Astrocyte (in vitro differentiated cells and primary cell): Measurements from ENCODE around the gene HOXA7. TPM values are rescaled to one million over a fixed set of nuclear protein-coding genes. Genes with fewer than 3 reads are reported as not detected.

Source experiments
- DNase-seq: peaks from one replicate; pipeline ENCODE4 v3.0.0-alpha.2; 2010; ENCODE audit warnings: low read depth
- FAIRE-seq: peaks from 2 replicates; lab custom pipeline; 2011; peaks lifted over from hg19 to GRCh38; lab: Jason Lieb, UNC
- H2AFZ ChIP-seq: 2 replicates; pipeline ENCODE4 v1.6.0; 2012; ENCODE audit warnings: low read depth, low read length, inconsistent platforms
- H3K27ac ChIP-seq: 2 replicates; pipeline ENCODE4 v1.5.1; 2011; ENCODE audit warnings: low read depth, low read length, inconsistent platforms
- H3K27me3 ChIP-seq: 2 replicates; pipeline ENCODE4 v1.6.0; 2011; ENCODE audit warnings: low read length, inconsistent platforms; ENCODE audit not compliant: insufficient read depth
- H3K36me3 ChIP-seq: 2 replicates; pipeline ENCODE4 v1.5.1; 2011; ENCODE audit warnings: low read length, inconsistent platforms; ENCODE audit not compliant: insufficient read depth
- H3K4me1 ChIP-seq: 2 replicates; pipeline ENCODE4 v1.5.1; 2011; ENCODE audit warnings: low read length, inconsistent platforms; ENCODE audit not compliant: insufficient read depth
- H3K4me2 ChIP-seq: 2 replicates; pipeline ENCODE4 v1.6.0; 2012; ENCODE audit warnings: low read length, inconsistent platforms
- H3K4me3 ChIP-seq: 2 replicates; pipeline ENCODE4 v1.5.1; 2011; ENCODE audit warnings: low read depth, mild to moderate bottlenecking, low read length, inconsistent platforms; ENCODE audit not compliant: insufficient read depth
- H3K79me2 ChIP-seq: 2 replicates; pipeline ENCODE4 v1.6.0; 2012; ENCODE audit warnings: mild to moderate bottlenecking, low read length, inconsistent platforms; ENCODE audit not compliant: insufficient read depth
- H3K9ac ChIP-seq: 2 replicates; pipeline ENCODE4 v1.6.0; 2012; ENCODE audit warnings: mild to moderate bottlenecking, low read length, inconsistent platforms
- H3K9me3 ChIP-seq: 2 replicates; pipeline ENCODE4 v1.5.1; 2012; ENCODE audit warnings: low read depth, mild to moderate bottlenecking, low read length, inconsistent platforms; ENCODE audit not compliant: insufficient read depth
- H4K20me1 ChIP-seq: 2 replicates; pipeline ENCODE4 v1.6.0; 2012; ENCODE audit warnings: low read length, inconsistent platforms; ENCODE audit not compliant: insufficient read depth
- H3K27ac Mint-ChIP-seq: one replicate; pipeline ENCODE4 v1.8.0; 2021; ENCODE audit warnings: mild to moderate bottlenecking, mixed read lengths; ENCODE audit not compliant: unreplicated experiment
- H3K27me3 Mint-ChIP-seq: one replicate; pipeline ENCODE4 v1.8.0; 2021; ENCODE audit warnings: low read depth, mixed read lengths; ENCODE audit not compliant: unreplicated experiment
- H3K36me3 Mint-ChIP-seq: one replicate; pipeline ENCODE4 v1.8.0; 2021; ENCODE audit warnings: low read depth, mixed read lengths; ENCODE audit not compliant: unreplicated experiment
- H3K4me1 Mint-ChIP-seq: one replicate; pipeline ENCODE4 v1.8.0; 2021; ENCODE audit warnings: low read depth, mixed read lengths; ENCODE audit not compliant: unreplicated experiment
- H3K4me3 Mint-ChIP-seq: one replicate; pipeline ENCODE4 v1.8.0; 2021; ENCODE audit warnings: mild to moderate bottlenecking, moderate library complexity, mixed read lengths; ENCODE audit not compliant: unreplicated experiment
- H3K9me3 Mint-ChIP-seq: one replicate; pipeline ENCODE4 v1.8.0; 2021; ENCODE audit warnings: mild to moderate bottlenecking, mixed read lengths; ENCODE audit not compliant: unreplicated experiment
- EZH2 ChIP-seq: IDR thresholded peaks from 2 replicates; pipeline ENCODE4 v1.6.1; 2012; ENCODE audit warnings: mild to moderate bottlenecking, low read length, inconsistent platforms; ENCODE audit not compliant: insufficient read depth
- total RNA-seq: library from RNA; stranded (reverse); gene quantifications from 2 replicates; pipeline ENCODE4 v1.2.1, GENCODE V29; 2021
- TF ChIP-seq, protein P1 (sequence below): IDR thresholded peaks from 2 replicates; pipeline ENCODE4 v1.5.1; 2011; ENCODE audit warnings: low read depth, mild to moderate bottlenecking, inconsistent platforms, low read length, moderate library complexity; ENCODE audit not compliant: insufficient read depth

HOXA7 gene
- total RNA-seq, 1 donor from 2014 or later = not detected

DNA sequence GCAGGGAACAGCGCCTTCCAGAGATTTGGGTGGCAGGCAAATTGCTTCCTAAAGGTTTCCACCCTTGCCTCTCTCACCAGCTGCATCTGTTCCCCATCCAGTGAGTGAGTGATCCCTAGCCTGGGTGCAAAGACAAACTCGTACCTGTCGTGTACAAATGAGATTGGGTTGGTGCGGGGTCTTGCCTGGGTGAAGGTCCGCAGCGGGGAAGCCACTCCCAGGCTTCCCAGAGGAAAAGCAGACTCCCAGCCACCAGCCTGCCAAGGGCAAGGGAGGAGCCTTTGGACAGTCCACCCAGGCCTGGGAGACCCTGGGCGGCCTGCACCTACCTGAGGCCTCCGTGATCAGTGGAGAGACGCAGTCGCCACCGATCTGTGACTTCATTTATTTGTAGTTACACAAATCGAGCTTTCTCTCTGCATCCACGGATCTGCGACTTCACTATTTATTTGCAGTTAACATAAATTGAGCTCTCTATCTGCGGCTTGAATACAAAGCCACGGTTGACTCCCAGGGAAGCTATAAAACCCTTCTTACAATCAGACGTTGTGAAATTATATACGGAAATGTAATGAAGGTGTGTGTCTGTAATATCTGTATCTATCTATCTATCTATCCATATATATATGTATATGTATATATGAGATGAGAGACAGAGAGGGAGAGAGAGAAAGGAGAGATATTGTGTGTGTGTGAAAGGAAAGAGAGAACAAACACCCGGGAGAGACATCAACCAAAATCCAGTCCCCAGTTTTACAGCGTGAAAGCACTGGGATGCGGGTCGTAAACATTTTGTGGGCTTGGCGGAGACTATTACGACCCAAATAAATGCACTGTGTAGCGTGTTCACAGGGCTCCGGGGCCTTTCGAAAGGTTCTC, 3.0 kb upstream of the HOXA7 start:
- H3K27me3 ChIP-seq = peaks cover 92% of the 10 kb centered on the region
- H3K27me3 Mint-ChIP-seq = peaks cover 82% of the 10 kb centered on the region

DNA sequence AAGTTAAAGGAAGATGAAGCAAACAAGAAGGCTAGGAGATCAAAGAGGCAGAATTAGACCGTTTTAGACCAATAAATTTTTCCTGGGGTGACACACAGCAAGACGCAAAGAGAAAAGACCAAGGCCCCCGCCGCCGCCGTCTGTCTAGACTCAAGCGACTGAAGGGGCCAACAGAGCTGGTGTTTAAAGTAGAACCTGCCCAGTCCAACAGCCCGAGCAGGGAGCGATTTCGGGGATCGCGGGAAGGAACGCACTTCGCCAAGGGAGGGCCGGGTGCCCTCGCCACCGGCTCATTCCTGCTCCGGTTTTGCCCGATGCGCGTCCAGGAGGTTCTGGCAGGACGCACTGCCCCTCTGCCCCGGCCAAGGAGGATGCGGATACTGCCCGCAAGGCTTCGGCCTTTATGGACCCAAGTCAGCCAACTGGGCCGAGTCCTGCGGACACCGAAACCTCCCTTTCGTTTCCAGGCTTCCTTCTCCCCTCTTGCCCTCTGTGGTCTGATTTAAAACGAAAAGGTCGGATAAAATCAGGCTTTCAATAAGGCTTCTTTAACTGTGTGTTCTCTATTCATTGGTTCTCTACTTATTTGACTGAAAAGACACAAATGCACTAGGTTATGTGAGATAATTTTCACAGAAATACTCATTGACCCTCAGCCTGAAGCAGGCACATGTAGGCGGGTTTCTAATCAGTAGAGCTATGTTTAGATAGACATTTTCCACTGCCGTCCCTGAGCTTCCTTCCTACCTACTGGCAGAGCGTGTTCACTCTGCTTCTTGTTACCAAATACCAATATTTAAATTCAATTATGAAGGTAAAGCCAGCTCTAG, 2.2 kb upstream of the HOXA7 start:
- H3K27me3 Mint-ChIP-seq = peaks cover 84% of the 10 kb centered on the region
- H3K36me3 Mint-ChIP-seq = no peaks in the 10 kb centered on the region
- peaks cover 92% of the 10 kb centered on the region for H3K27me3 ChIP-seq
- H3K27ac Mint-ChIP-seq = peak overlapping the region; percentile 47
- peaks cover 12% of the 10 kb centered on the region for H3K9me3 ChIP-seq
- no peaks in the 10 kb centered on the region for H4K20me1 ChIP-seq
- no peaks in the 10 kb centered on the region for H3K79me2 ChIP-seq
- peak; percentile 31 for TF ChIP-seq EZH2
- TF ChIP-seq, protein P1, sequence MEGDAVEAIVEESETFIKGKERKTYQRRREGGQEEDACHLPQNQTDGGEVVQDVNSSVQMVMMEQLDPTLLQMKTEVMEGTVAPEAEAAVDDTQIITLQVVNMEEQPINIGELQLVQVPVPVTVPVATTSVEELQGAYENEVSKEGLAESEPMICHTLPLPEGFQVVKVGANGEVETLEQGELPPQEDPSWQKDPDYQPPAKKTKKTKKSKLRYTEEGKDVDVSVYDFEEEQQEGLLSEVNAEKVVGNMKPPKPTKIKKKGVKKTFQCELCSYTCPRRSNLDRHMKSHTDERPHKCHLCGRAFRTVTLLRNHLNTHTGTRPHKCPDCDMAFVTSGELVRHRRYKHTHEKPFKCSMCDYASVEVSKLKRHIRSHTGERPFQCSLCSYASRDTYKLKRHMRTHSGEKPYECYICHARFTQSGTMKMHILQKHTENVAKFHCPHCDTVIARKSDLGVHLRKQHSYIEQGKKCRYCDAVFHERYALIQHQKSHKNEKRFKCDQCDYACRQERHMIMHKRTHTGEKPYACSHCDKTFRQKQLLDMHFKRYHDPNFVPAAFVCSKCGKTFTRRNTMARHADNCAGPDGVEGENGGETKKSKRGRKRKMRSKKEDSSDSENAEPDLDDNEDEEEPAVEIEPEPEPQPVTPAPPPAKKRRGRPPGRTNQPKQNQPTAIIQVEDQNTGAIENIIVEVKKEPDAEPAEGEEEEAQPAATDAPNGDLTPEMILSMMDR = no peak
- no peak overlapping the region for H2AFZ ChIP-seq
- H3K9ac ChIP-seq = no peak overlapping the region
- peaks cover 33% of the 10 kb centered on the region for H3K9me3 Mint-ChIP-seq
- no peak overlapping the region for H3K4me2 ChIP-seq
- DNase-seq (no peak), FAIRE-seq (no peak)
- no peak overlapping the region for H3K4me3 Mint-ChIP-seq
- no peaks in the 10 kb centered on the region for H3K4me1 Mint-ChIP-seq
- no peak overlapping the region for H3K27ac ChIP-seq
- peaks cover 3% of the 10 kb centered on the region for H3K4me1 ChIP-seq
- no peaks in the 10 kb centered on the region for H3K36me3 ChIP-seq
- H3K4me3 ChIP-seq = no peak overlapping the region

More for the DNA sequence above, 3.0 kb upstream of the HOXA7 start:
- FAIRE-seq (no peak), DNase-seq (no peak)
- H3K36me3 Mint-ChIP-seq = no peaks in the 10 kb centered on the region
- Histone ChIP-seq H3K79me2 (no peaks in the 10 kb centered on the region), H3K4me2 (no peak overlapping the region), H4K20me1 (no peaks in the 10 kb centered on the region), H3K9ac (no peak overlapping the region), H2AFZ (no peak overlapping the region), H3K27ac (no peak overlapping the region), H3K36me3 (no peaks in the 10 kb centered on the region), H3K4me3 (no peak overlapping the region), H3K9me3 (peaks cover 8% of the 10 kb centered on the region), H3K4me1 (peaks cover 3% of the 10 kb centered on the region)
- H3K9me3 Mint-ChIP-seq = peaks cover 32% of the 10 kb centered on the region
- peak overlapping the region; percentile 30 for H3K4me3 Mint-ChIP-seq
- TF ChIP-seq, protein P1 = no peak
- TF ChIP-seq EZH2 = no peak
- no peak overlapping the region for H3K27ac Mint-ChIP-seq
- no peaks in the 10 kb centered on the region for H3K4me1 Mint-ChIP-seq
